GM21717 (cell line): ENCODE measurements around the gene SLC1A1.
"Not testable (repeated sequence)": the region's sequence is repeated elsewhere in the genome, so short reads cannot be mapped to it uniquely, and the experiment has no call there.

ENCODE experiments used
- ATAC-seq: cut with Tn5 transposase; IDR thresholded peaks from one replicate; pipeline ENCODE4 v1.9.1; 2021; ENCODE audit warnings: mild to moderate bottlenecking, moderate library complexity; ENCODE audit not compliant: unreplicated experiment

The SLC1A1 gene

GRCh38 chr9:4540425-4540824 lies 50.2 kb downstream of the SLC1A1 start:
- no peak for ATAC-seq

DNA sequence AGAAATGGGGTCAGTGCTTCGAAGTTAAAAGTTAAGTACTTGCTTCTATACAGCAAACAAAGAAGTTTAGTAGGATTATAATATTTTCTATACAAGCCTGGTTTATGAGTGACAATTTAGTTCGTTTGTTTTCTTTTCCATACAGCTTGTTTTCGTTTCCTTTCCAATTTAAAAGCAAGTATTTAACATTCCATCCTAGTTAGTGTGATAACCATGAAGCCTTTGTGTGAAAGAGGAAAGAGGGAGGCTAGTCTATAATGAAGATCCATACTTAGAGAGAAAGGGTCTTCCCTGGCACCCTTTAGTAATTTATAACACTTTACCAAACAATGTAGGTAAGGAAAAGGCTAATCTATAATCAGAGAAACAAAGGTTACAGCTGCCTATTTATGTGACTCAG lies 51.0 kb downstream of the SLC1A1 start:
- no peak for ATAC-seq

DNA sequence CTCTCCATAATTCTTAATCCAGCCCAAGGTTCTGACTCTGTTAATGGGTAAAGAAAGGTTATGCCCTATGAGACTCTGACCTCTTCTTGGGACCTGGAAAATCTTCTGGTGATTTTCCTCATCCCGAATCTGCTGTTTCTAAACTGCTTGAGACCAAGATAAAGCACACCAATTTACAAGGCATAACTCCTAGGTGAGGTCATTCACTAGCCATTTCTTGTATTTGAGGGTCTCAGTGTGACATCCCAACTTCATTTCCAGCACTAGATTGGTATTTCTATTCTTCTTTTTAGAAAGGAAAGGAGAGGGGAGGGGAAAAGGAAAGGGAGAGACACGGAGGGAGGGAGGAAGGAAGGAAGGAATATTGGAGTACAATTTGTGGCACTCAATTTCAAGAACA lies 51.6 kb downstream of the SLC1A1 start:
- ATAC-seq, result no peak

DNA sequence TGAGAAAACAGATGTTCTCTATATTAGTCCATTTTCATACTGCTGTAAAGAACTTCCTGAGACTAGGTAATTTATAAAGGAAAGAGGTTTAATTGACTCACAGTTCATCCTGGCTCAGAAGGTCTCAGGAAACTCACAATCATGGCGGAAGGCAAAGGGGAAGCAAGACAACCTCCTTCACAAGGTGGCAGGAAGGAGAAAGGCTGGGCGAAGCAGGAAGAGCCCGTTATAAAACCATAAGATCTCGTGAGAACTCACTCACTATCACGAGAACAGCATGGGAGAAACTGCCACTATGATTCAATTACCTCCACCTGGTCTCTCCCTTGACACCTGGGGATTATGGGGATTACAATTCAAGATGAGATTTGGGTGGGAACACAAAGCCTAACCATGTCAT lies 54.4 kb downstream of the SLC1A1 start:
- not testable (repeated sequence) for ATAC-seq

- no peak for ATAC-seq
Measured at GRCh38 chr9:4547016-4547415, 56.7 kb downstream of the SLC1A1 start.

- no peak for ATAC-seq
Measured at GRCh38 chr9:4548811-4549725, 58.8 kb downstream of the SLC1A1 start.

GRCh38 chr9:4549751-4550295 lies 59.6 kb downstream of the SLC1A1 start:
- ATAC-seq, result no peak

DNA sequence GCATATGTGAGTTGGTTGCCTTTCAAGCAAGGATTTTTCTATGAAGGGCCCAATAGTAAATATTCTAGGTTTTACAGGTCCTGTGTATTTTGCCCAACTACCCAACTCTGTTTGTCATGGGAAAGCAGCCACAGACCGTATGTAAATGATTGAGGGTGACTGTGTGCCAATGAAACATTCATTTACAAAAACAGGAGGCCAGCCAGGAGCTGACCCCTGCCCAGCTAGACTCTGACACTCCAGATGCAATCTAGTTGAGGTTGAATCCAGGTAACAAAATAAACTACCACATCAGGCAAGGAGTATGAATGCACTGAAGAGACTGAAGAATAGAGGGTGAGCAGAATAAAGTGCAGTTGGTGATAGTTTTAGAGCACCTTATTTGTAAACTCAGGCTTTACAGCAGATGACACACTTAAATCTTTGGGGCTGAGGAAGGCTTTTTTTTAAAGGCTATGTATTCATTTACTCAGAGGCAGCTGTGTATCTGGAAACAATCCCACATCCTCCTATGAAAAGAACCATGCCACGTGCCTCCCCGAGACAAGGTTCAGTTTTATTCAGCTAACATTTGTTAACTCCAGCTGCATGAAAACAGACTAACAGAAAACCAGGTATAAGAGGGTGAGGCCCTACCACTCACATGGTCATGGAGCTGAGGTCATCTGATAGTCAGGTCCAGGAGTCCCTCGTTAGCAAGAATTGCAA lies 60.7 kb downstream of the SLC1A1 start:
- ATAC-seq, result no peak

- no peak for ATAC-seq
Measured at GRCh38 chr9:4553951-4554381, 63.7 kb downstream of the SLC1A1 start.

- no peak for ATAC-seq
Measured at GRCh38 chr9:4555236-4555635, 65.0 kb downstream of the SLC1A1 start.

- no peak for ATAC-seq
Measured at GRCh38 chr9:4558371-4558998, 68.2 kb downstream of the SLC1A1 start.

DNA sequence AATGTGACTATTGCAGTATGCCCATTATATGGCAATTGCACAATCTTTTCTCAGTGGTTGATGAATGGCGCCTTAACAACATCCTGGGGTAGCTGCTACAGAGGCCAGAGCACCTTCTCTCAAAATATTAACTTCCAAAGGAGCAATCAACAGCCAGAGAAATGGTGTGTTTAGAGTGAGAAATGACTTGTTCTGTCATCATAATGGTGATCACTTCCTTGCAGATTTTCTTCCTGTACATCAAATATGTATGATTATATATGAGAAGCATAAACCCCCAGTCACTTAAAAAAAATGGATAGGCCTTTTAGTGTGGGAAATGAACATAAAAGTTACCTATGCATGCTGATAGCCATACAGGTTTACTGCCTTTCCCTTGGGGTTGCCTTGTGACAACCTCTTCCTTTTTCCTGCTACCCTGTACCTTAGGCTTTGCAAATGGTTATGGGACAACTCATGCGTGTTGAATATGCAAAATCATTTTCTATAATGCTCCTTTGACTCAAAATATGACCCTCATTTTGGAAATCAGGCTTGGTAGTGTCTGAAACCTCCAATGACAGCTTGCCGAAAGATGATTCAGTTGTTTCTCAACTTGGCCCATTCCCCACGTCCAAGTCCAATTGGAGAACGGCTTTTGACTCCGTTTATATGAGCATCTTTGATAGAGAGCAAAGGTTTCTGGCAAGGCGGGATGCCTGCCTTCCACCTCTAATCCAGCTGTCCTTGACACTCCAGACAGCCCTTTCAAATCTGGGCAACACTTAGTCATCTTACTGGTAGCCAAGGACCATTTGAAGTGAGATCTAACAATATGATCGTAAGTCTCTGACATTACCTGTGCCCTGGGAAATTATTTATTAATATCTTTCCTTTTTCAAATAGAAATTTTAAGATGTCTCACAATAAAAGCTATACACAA lies 69.3 kb downstream of the SLC1A1 start:
- ATAC-seq, result peak; percentile 90

GRCh38 chr9:4563105-4563504 lies 72.8 kb downstream of the SLC1A1 start:
- no peak for ATAC-seq

DNA sequence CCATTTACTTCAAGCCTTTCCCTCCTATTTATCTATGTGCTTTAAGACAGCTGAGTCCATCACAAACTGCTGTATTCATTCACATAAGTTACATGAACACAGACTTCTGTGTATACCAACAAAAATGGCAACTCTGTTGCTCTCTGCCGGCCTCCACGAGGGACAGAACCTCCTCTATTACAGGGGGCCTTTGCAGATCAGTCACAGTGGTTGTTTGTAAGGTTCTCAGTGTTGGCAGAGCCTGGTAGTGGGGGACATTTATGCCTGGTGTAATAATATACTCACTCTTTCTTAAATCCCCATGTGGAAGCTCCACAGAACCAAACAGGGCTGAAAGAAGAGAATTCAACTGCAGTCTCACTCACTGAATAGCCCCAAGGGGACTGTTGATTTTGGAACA lies 76.5 kb downstream of the SLC1A1 start:
- no peak for ATAC-seq

DNA sequence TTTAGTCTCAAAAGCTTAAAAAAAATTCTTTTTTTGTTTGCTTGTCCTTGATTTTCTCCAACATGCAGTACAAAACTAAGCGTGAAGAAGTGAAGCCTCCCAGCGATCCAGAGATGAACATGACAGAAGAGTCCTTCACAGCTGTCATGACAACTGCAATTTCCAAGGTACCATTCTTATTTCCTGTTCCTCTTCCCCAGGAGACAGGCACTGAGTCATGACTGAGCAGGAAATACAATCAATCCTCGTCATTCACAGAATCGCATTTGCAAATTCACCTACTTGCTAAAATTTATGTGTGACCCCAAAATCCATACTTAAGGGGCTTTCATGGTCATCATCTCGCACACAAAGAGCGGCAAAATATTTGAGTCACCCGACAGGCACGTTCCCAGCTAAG lies 77.3 kb downstream of the SLC1A1 start:
- ATAC-seq, result no peak

- no peak for ATAC-seq
Measured at GRCh38 chr9:4569101-4569500, 78.8 kb downstream of the SLC1A1 start.

DNA sequence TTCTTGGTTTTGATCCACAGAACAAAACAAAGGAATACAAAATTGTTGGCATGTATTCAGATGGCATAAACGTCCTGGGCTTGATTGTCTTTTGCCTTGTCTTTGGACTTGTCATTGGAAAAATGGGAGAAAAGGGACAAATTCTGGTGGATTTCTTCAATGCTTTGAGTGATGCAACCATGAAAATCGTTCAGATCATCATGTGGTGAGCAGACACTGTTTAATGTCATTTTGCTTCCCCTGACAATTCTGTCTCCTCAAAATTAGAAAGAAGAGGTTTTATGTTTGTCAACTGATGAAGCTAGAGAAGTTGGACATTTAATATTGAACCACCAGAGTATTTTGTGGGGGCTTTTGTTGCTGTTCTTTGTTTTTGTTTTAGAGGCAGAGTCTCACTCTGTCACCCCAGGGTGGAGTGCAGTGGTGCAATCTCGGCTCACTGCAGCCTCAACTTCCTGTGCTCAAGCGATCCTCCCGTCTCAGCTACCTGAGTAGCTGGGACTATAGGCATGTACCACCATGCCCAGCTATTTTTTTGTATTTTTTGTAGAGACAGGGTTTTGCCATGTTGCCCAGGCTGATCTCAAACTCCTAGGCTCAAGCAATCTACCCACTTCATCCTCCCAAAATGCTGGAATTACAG lies 82.0 kb downstream of the SLC1A1 start:
- ATAC-seq, result no peak

- no peak for ATAC-seq
Measured at GRCh38 chr9:4573176-4573575, 82.9 kb downstream of the SLC1A1 start.

GRCh38 chr9:4573634-4574389 lies 83.5 kb downstream of the SLC1A1 start:
- no peak for ATAC-seq
